NB4 (cell line): Measurements from ENCODE around the gene CRISP2.

Experiments used
- DNase-seq: peaks from one replicate; pipeline ENCODE4 v3.0.0; 2010; ENCODE audit warnings: low read depth
- H3K4me3 ChIP-seq: one replicate; pipeline ENCODE4 v1.5.1; 2011; ENCODE audit warnings: mild to moderate bottlenecking, low read depth, low read length, moderate library complexity
- MAX ChIP-seq: IDR thresholded peaks from 2 replicates; pipeline ENCODE4 v1.6.1; 2011; ENCODE audit warnings: low read depth, low read length
- MYC ChIP-seq: IDR thresholded peaks from 2 replicates; pipeline ENCODE4 v1.6.1; 2011; ENCODE audit warnings: low read depth, low read length
- POLR2A ChIP-seq: IDR thresholded peaks from 2 replicates; pipeline ENCODE4 v1.6.1; 2011; ENCODE audit warnings: mild to moderate bottlenecking; ENCODE audit not compliant: insufficient read length; ENCODE audit errors: extremely low read depth
- TF ChIP-seq, protein P1 (sequence below): IDR thresholded peaks from one replicate; pipeline ENCODE4 v1.5.1; 2012; ENCODE audit warnings: low read depth, low read length

The CRISP2 gene

GRCh38 chr6:49698478-49698877, 14.9 kb downstream of the CRISP2 start:
- DNase-seq, result no peak
- no peak overlapping the region for H3K4me3 ChIP-seq
- no peak for TF ChIP-seq MAX
- TF ChIP-seq, protein P1, sequence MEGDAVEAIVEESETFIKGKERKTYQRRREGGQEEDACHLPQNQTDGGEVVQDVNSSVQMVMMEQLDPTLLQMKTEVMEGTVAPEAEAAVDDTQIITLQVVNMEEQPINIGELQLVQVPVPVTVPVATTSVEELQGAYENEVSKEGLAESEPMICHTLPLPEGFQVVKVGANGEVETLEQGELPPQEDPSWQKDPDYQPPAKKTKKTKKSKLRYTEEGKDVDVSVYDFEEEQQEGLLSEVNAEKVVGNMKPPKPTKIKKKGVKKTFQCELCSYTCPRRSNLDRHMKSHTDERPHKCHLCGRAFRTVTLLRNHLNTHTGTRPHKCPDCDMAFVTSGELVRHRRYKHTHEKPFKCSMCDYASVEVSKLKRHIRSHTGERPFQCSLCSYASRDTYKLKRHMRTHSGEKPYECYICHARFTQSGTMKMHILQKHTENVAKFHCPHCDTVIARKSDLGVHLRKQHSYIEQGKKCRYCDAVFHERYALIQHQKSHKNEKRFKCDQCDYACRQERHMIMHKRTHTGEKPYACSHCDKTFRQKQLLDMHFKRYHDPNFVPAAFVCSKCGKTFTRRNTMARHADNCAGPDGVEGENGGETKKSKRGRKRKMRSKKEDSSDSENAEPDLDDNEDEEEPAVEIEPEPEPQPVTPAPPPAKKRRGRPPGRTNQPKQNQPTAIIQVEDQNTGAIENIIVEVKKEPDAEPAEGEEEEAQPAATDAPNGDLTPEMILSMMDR, result no peak
- TF ChIP-seq POLR2A, result no peak
- TF ChIP-seq MYC, result no peak

- no peak for TF ChIP-seq MAX
- TF ChIP-seq POLR2A, result no peak
- no peak for TF ChIP-seq MYC
- TF ChIP-seq, protein P1, result no peak
- no peak overlapping the region for H3K4me3 ChIP-seq
- DNase-seq, result no peak
Observed at GRCh38 chr6:49693512-49693911, 19.8 kb downstream of the CRISP2 start.

DNA sequence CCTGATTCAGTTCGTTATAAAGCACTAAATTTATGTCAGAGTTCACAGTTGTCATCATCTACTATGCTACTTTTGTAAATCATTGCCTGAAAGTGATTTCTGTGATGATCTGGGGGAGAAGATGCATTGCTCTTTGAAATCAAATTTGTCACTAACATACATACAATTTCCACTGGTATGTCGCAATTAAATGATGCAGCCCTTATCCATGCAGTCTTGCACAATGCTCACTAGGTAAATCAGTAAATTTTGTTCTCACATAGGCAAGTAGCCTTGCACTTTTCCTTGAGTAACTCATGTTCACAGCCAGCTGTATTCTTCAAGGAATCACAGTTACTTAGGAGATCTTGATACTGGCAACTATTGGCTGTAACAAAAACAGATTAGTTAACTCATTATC, 20.8 kb downstream of the CRISP2 start:
- TF ChIP-seq POLR2A (no peak), MYC (no peak), MAX (no peak)
- TF ChIP-seq, protein P1, result no peak
- DNase-seq, result no peak
- H3K4me3 ChIP-seq, result no peak overlapping the region

DNA sequence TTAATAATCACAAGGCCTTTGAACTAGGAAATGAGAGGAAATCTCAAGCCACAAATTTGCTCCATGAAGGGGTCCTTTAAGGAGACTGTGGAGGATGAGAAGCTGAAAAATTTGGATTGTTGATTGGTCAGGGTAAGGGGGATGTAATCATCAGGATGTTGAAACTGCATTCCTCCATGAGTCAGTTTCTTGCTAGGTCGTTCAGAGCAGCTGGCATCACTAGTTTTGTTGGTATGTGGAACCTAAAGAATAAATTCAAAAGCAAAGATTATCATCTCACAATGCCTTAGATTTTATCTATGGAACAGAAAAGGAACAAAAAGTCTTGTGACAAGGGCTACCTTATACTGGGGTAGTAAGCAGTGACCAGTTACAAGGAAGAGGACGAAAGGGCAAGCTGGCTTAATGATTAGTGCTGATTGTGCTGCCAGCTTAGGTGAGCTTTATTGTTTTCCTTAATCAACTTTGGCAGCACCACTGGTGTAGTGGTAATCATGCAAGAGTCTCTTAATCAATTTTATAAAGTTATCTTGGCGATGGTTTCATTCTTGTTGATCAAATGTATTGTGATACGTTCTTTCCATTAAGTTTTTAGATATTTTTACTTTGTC, 36.6 kb downstream of the CRISP2 start:
- H3K4me3 ChIP-seq, result no peak overlapping the region
- TF ChIP-seq POLR2A, result no peak
- no peak for TF ChIP-seq MAX
- TF ChIP-seq MYC, result no peak
- TF ChIP-seq, protein P1, result no peak
- no peak for DNase-seq

DNA sequence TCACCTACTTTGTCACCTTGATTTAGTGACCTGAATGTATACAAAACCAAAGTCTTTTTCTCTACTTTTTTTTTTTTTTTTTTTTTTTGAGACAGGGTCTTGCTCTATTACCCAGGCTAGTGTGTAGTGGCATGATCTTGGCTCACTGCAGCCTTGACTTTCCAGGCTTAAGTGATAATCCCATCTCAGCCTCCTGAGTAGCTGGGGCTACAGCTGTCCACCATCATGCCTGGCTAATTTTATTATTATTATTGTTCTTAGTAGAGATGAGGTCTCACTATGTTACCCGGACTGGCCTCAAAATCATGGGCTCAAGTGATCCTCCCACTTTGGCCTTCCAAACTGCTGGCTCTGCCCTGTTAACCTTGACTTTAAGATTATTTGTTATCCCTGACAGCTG, 37.5 kb downstream of the CRISP2 start:
- no peak overlapping the region for H3K4me3 ChIP-seq
- TF ChIP-seq, protein P1, result no peak
- TF ChIP-seq MAX (no peak), MYC (no peak), POLR2A (no peak)
- no peak for DNase-seq

GRCh38 chr6:49668083-49668511, 45.2 kb downstream of the CRISP2 start:
- DNase-seq, result no peak
- H3K4me3 ChIP-seq, result no peak overlapping the region
- TF ChIP-seq POLR2A (no peak), MYC (no peak), MAX (no peak)
- TF ChIP-seq, protein P1, result no peak
